Measurements from ENCODE around the gene ROBO4. TPM values are rescaled to one million over a fixed set of nuclear protein-coding genes. Genes with fewer than 3 reads are reported as not detected.

ROBO4 gene
- total and polyA plus RNA-seq, 2 of the 13 experiments (the other 11 are each of a cell fraction or from before 2014, with no cell fraction given), result 0.07 to 1.1 TPM

DNA sequence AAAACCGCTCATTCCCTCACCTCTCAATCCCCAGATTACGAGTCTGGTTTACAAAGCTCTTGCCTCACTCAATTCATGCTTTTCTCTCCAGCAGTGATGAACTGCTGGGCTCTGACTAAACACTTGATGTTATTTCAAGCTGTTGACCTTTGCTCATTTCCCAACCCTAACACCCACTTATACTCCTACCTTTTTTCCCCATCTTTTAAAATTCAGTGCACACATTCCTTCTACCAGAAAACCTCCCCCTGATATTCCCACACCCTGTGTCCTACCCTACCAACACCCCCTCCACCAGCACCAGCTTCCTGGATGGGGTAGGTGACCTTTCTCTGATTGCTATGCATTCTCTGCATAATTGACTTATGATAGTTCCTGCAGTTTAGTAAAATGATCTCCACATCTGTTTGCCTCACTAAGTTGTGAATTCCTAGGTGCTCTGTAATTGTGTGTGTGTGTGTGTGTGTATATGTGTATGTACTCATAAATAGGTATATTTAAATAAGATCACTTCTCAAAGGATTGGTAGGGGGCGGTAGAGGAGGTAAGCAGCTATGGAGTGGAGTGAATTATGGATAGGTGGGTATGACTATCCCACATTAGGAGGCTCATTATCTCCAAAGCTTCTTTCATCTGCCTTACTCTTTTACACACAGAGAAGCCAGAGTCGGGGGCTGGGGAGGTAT lies 37.3 kb upstream of the ROBO4 start (continued):
- TF ChIP-seq, protein P1, sequence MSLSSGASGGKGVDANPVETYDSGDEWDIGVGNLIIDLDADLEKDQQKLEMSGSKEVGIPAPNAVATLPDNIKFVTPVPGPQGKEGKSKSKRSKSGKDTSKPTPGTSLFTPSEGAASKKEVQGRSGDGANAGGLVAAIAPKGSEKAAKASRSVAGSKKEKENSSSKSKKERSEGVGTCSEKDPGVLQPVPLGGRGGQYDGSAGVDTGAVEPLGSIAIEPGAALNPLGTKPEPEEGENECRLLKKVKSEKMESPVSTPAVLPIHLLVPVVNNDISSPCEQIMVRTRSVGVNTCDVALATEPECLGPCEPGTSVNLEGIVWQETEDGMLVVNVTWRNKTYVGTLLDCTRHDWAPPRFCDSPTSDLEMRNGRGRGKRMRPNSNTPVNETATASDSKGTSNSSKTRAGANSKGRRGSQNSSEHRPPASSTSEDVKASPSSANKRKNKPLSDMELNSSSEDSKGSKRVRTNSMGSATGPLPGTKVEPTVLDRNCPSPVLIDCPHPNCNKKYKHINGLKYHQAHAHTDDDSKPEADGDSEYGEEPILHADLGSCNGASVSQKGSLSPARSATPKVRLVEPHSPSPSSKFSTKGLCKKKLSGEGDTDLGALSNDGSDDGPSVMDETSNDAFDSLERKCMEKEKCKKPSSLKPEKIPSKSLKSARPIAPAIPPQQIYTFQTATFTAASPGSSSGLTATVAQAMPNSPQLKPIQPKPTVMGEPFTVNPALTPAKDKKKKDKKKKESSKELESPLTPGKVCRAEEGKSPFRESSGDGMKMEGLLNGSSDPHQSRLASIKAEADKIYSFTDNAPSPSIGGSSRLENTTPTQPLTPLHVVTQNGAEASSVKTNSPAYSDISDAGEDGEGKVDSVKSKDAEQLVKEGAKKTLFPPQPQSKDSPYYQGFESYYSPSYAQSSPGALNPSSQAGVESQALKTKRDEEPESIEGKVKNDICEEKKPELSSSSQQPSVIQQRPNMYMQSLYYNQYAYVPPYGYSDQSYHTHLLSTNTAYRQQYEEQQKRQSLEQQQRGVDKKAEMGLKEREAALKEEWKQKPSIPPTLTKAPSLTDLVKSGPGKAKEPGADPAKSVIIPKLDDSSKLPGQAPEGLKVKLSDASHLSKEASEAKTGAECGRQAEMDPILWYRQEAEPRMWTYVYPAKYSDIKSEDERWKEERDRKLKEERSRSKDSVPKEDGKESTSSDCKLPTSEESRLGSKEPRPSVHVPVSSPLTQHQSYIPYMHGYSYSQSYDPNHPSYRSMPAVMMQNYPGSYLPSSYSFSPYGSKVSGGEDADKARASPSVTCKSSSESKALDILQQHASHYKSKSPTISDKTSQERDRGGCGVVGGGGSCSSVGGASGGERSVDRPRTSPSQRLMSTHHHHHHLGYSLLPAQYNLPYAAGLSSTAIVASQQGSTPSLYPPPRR (CRISPR knock-in tag; IDR thresholded peaks at IDR 0.05; ENCODE audit: borderline replicate concordance), result no peak
- TF ChIP-seq, protein P2, sequence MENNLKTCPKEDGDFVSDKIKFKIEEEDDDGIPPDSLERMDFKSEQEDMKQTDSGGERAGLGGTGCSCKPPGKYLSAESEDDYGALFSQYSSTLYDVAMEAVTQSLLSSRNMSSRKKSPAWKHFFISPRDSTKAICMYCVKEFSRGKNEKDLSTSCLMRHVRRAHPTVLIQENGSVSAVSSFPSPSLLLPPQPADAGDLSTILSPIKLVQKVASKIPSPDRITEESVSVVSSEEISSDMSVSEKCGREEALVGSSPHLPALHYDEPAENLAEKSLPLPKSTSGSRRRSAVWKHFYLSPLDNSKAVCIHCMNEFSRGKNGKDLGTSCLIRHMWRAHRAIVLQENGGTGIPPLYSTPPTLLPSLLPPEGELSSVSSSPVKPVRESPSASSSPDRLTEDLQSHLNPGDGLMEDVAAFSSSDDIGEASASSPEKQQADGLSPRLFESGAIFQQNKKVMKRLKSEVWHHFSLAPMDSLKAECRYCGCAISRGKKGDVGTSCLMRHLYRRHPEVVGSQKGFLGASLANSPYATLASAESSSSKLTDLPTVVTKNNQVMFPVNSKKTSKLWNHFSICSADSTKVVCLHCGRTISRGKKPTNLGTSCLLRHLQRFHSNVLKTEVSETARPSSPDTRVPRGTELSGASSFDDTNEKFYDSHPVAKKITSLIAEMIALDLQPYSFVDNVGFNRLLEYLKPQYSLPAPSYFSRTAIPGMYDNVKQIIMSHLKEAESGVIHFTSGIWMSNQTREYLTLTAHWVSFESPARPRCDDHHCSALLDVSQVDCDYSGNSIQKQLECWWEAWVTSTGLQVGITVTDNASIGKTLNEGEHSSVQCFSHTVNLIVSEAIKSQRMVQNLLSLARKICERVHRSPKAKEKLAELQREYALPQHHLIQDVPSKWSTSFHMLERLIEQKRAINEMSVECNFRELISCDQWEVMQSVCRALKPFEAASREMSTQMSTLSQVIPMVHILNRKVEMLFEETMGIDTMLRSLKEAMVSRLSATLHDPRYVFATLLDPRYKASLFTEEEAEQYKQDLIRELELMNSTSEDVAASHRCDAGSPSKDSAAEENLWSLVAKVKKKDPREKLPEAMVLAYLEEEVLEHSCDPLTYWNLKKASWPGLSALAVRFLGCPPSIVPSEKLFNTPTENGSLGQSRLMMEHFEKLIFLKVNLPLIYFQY (CRISPR knock-in tag; IDR thresholded peaks at IDR 0.05; ENCODE audit: borderline replicate concordance), result no peak
- TF ChIP-seq SIX1 (CRISPR knock-in tag; IDR thresholded peaks at IDR 0.05; ENCODE audit: borderline replicate concordance) (no peak), FOXP1 (IDR thresholded peaks at IDR 0.05) (no peak), FOXP1 (CRISPR knock-in tag; IDR thresholded peaks at IDR 0.05) (peak; percentile 18; the same call in 1 of the 2 replicates), JDP2 (CRISPR knock-in tag; IDR thresholded peaks at IDR 0.05; ENCODE audit: borderline replicate concordance) (no peak), ZNF33B (CRISPR knock-in tag; IDR thresholded peaks at IDR 0.05) (no peak), DNMT1 (CRISPR knock-in tag; IDR thresholded peaks at IDR 0.05) (no peak), ZNF672 (CRISPR knock-in tag; IDR thresholded peaks at IDR 0.05) (no peak), ZNF619 (CRISPR knock-in tag; IDR thresholded peaks at IDR 0.05) (no peak), EP300 (IDR thresholded peaks at IDR 0.05; ENCODE audit: low read depth in 2 of 2, low read length in 2 of 2) (peak in 1 of 2 experiments; percentile 64; a peak in 1 of 4 replicates), EP300 (CRISPR knock-in tag; IDR thresholded peaks at IDR 0.05; ENCODE audit: borderline replicate concordance) (no peak), DR1 (CRISPR knock-in tag; IDR thresholded peaks at IDR 0.05) (no peak), DMAP1 (CRISPR knock-in tag; IDR thresholded peaks at IDR 0.05) (no peak)
- TF ChIP-seq, protein P3, sequence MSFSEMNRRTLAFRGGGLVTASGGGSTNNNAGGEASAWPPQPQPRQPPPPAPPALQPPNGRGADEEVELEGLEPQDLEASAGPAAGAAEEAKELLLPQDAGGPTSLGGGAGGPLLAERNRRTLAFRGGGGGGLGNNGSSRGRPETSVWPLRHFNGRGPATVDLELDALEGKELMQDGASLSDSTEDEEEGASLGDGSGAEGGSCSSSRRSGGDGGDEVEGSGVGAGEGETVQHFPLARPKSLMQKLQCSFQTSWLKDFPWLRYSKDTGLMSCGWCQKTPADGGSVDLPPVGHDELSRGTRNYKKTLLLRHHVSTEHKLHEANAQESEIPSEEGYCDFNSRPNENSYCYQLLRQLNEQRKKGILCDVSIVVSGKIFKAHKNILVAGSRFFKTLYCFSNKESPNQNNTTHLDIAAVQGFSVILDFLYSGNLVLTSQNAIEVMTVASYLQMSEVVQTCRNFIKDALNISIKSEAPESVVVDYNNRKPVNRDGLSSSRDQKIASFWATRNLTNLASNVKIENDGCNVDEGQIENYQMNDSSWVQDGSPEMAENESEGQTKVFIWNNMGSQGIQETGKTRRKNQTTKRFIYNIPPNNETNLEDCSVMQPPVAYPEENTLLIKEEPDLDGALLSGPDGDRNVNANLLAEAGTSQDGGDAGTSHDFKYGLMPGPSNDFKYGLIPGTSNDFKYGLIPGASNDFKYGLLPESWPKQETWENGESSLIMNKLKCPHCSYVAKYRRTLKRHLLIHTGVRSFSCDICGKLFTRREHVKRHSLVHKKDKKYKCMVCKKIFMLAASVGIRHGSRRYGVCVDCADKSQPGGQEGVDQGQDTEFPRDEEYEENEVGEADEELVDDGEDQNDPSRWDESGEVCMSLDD (CRISPR knock-in tag; IDR thresholded peaks at IDR 0.05; ENCODE audit: borderline replicate concordance), result no peak
- TF ChIP-seq, protein P4, sequence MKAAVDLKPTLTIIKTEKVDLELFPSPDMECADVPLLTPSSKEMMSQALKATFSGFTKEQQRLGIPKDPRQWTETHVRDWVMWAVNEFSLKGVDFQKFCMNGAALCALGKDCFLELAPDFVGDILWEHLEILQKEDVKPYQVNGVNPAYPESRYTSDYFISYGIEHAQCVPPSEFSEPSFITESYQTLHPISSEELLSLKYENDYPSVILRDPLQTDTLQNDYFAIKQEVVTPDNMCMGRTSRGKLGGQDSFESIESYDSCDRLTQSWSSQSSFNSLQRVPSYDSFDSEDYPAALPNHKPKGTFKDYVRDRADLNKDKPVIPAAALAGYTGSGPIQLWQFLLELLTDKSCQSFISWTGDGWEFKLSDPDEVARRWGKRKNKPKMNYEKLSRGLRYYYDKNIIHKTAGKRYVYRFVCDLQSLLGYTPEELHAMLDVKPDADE (CRISPR knock-in tag; IDR thresholded peaks at IDR 0.05), result no peak
- TF ChIP-seq, protein P5, sequence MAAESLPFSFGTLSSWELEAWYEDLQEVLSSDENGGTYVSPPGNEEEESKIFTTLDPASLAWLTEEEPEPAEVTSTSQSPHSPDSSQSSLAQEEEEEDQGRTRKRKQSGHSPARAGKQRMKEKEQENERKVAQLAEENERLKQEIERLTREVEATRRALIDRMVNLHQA (CRISPR knock-in tag; IDR thresholded peaks at IDR 0.05), result no peak

Measured in HepG2 (cell line).